ENCODE results near the gene UGT1A10.

UGT1A10 gene

DNA sequence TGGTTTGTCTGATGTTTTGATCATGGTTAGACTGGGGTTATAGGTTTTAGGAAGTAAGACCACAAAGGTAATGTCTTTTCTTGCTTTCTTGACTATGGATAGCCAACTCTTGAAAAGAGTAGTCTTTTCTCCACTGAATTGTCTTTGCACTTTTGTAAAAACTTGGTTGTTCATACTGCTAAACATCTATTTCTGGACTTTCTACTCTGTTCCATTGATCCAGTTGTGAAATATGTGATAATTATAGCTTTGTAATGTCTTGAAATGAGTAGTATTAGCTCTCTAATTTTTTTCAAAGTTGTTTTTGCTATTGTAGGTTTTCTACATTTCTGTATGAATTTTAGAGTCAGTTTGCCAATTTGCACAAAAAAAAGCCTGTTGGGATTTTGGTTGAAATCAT, 22.4 kb downstream of the UGT1A10 start:
- no peaks in the 10 kb centered on the region for H3K9me3 ChIP-seq (ENCODE audit: severe bottlenecking)
- DNase-seq: no peak
- no peaks in the 10 kb centered on the region for H3K36me3 ChIP-seq
- no peak overlapping the region for H3K27ac ChIP-seq
- no peak overlapping the region for H3K4me3 ChIP-seq (ENCODE audit: low read depth, low read length)
- no peaks in the 10 kb centered on the region for H3K27me3 ChIP-seq (ENCODE audit: insufficient read depth, low read depth, severe bottlenecking)
- TF ChIP-seq, protein P1, sequence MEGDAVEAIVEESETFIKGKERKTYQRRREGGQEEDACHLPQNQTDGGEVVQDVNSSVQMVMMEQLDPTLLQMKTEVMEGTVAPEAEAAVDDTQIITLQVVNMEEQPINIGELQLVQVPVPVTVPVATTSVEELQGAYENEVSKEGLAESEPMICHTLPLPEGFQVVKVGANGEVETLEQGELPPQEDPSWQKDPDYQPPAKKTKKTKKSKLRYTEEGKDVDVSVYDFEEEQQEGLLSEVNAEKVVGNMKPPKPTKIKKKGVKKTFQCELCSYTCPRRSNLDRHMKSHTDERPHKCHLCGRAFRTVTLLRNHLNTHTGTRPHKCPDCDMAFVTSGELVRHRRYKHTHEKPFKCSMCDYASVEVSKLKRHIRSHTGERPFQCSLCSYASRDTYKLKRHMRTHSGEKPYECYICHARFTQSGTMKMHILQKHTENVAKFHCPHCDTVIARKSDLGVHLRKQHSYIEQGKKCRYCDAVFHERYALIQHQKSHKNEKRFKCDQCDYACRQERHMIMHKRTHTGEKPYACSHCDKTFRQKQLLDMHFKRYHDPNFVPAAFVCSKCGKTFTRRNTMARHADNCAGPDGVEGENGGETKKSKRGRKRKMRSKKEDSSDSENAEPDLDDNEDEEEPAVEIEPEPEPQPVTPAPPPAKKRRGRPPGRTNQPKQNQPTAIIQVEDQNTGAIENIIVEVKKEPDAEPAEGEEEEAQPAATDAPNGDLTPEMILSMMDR (IDR thresholded peaks at IDR 0.05; ENCODE audit: low read depth, low read length): no peak

DNA sequence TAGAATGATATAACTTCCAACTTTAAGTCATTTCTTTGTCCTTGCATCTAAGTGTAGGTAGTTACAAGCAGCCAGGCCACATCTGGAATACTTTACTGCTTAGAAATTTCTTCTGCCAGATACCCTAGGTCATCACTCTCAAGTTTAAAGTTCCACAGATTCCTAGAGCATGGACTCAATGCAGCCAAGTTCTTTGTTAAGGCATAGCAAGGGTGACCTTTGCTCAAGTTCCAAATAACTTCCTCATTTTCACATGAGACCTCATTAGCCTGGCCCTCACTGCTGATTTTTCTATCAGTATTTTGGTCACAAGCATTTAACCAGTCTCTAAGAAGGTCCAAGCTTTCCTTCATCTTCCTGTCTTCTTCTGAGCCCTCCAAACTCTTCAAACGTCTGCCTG, 27.7 kb downstream of the UGT1A10 start:
- H3K36me3 ChIP-seq: no peaks in the 10 kb centered on the region
- H3K4me3 ChIP-seq (ENCODE audit: low read depth, low read length): no peak overlapping the region
- no peaks in the 10 kb centered on the region for H3K27me3 ChIP-seq (ENCODE audit: insufficient read depth, low read depth, severe bottlenecking)
- TF ChIP-seq, protein P1 (IDR thresholded peaks at IDR 0.05; ENCODE audit: low read depth, low read length): no peak
- H3K9me3 ChIP-seq (ENCODE audit: severe bottlenecking): peaks cover 2% of the 10 kb centered on the region
- no peak overlapping the region for H3K27ac ChIP-seq
- no peak for DNase-seq

- DNase-seq: no peak
- Histone ChIP-seq H3K4me3 (ENCODE audit: low read depth, low read length) (no peak overlapping the region), H3K9me3 (ENCODE audit: severe bottlenecking) (peaks cover 2% of the 10 kb centered on the region), H3K36me3 (no peaks in the 10 kb centered on the region), H3K27me3 (ENCODE audit: insufficient read depth, low read depth, severe bottlenecking) (no peaks in the 10 kb centered on the region), H3K27ac (no peak overlapping the region)
- TF ChIP-seq, protein P1 (IDR thresholded peaks at IDR 0.05; ENCODE audit: low read depth, low read length): no peak
These were observed 32.5 kb downstream of the UGT1A10 start for GRCh38 chr2:233668605-233669260.

DNA sequence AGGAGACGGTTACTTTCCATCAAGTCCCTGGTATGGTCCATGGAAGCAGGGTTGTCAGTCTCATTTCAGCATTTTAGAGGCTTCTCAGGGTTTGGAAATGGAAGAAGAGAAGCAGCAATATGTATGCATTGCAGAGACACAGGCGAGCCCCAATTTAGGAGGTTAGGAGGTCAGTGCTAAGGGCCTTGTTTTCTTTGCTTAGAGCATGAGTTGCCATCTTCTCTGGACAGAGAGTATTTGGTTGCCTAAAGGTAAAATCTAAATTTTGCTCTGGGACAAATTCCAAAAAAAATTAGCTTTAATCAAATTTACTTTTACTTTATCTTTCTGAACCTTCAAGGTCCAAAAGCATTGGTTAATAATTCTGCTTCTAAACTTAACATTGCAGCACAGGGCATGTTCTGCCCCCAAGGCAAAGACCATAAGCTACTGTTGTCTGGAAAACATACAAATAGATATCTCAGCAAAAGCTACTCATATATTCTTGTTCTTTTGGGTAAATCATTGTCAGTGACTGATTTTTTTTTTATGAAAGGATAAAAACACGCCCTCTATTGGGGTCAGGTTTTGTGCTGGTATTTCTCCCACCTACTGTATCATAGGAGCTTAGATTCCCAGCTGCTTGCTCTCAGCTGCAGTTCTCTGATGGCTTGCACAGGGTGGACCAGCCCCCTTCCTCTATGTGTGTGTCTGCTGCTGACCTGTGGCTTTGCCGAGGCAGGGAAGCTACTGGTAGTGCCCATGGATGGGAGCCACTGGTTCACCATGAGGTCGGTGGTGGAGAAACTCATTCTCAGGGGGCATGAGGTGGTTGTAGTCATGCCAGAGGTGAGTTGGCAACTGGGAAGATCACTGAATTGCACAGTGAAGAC, 35.3 kb downstream of the UGT1A10 start, which contains the start of gene UGT1A9:
UGT1A9 (plus strand) TSS at position 609 of the 872 bp plus-strand sequence; CDS start at position 646, 37 bp downstream.
- DNase-seq: no peak
- Histone ChIP-seq H3K9me3 (ENCODE audit: severe bottlenecking) (peaks cover 4% of the 10 kb centered on the region), H3K27me3 (ENCODE audit: insufficient read depth, low read depth, severe bottlenecking) (no peaks in the 10 kb centered on the region), H3K27ac (no peak within 1 kb of the TSS), H3K4me3 (ENCODE audit: low read depth, low read length) (no peak within 1 kb of the TSS), H3K36me3 (no peaks in the 10 kb centered on the region)
- TF ChIP-seq, protein P1 (IDR thresholded peaks at IDR 0.05; ENCODE audit: low read depth, low read length): no peak

DNA sequence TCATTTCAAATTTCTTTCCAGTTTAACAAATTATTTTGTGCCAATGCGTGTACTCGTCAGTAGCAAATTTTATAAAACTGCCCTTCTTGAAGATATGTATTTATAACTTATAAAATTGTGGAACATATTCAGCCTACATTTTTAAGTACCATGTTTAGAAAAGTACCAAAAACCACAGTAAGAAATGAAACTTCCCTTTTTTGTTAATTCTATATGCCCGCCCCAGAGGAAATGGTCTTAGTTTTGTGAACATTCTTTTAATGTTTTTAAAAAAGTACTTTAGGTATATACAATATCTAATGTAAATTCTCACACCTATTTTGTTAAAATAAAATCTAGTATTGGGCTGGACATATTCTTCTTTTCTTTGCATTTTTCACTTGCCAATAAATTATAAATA, 36.6 kb downstream of the UGT1A10 start:
- TF ChIP-seq, protein P1 (IDR thresholded peaks at IDR 0.05; ENCODE audit: low read depth, low read length): no peak
- Histone ChIP-seq H3K36me3 (no peaks in the 10 kb centered on the region), H3K9me3 (ENCODE audit: severe bottlenecking) (peaks cover 4% of the 10 kb centered on the region), H3K27me3 (ENCODE audit: insufficient read depth, low read depth, severe bottlenecking) (no peaks in the 10 kb centered on the region), H3K27ac (no peak overlapping the region), H3K4me3 (ENCODE audit: low read depth, low read length) (no peak overlapping the region)
- DNase-seq: no peak

All from WERI-Rb-1 (cell line).